ENCODE measurements around the gene SYNPO2. TPM values are rescaled to one million over a fixed set of nuclear protein-coding genes. Genes with fewer than 3 reads are reported as not detected.

The SYNPO2 gene
- total RNA-seq, 2 donors from 2014 or later, result 9.5 to 266 TPM

DNA sequence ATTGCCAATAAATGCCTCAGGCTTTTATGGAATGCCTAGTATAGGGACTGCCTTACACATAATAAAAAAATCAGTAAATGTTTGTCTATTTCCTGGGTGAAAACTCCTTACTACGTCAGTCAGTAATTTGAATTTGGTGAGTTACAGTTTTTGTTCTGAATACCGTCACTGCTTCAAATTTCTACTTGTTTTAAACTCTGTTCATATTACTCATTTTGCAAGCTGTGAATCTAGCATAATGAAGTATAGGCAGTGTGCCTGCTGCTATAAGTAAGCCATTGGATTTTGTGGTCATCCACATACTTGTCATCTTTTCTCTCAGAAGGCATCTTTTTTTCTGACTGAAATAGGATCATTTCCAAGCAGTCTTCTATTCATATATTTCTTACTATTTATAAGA, 43.1 kb downstream of the SYNPO2 start:
- Histone ChIP-seq H3K36me3 (no peaks in the 10 kb centered on the region), H3K9me3 (no peaks in the 10 kb centered on the region), H3K4me3 (no peak overlapping the region), H3K4me1 (no peaks in the 10 kb centered on the region), H3K27ac (no peak overlapping the region), H3K27me3 (no peaks in the 10 kb centered on the region), H3K9ac (ENCODE audit: low read depth in 2 of 2, low read length in 2 of 2) (no peak overlapping the region)
- intact Hi-C loops (cut with DNase I), result no loop called here
- TF ChIP-seq, protein P1, sequence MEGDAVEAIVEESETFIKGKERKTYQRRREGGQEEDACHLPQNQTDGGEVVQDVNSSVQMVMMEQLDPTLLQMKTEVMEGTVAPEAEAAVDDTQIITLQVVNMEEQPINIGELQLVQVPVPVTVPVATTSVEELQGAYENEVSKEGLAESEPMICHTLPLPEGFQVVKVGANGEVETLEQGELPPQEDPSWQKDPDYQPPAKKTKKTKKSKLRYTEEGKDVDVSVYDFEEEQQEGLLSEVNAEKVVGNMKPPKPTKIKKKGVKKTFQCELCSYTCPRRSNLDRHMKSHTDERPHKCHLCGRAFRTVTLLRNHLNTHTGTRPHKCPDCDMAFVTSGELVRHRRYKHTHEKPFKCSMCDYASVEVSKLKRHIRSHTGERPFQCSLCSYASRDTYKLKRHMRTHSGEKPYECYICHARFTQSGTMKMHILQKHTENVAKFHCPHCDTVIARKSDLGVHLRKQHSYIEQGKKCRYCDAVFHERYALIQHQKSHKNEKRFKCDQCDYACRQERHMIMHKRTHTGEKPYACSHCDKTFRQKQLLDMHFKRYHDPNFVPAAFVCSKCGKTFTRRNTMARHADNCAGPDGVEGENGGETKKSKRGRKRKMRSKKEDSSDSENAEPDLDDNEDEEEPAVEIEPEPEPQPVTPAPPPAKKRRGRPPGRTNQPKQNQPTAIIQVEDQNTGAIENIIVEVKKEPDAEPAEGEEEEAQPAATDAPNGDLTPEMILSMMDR (IDR thresholded peaks at IDR 0.05), result no peak
- DNase-seq, result no peak

DNA sequence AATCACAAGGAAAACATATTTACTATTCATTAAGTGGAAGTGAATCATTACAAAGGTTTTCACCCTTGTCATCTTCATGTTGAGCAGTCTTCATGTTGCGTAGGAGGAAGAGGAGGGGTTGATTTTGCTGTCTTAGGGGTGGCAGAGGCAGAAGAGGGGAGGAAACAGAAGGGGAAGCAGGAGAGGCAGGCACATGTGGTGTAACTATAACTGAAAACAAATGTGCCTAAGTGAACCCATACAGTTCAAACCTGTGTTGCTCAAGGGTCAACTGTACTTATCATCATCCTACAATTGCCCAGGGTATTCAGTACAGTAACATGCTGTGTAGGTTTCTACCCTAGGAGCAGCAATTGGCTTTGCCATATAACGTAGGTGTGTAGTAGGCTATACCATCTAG, 47.2 kb downstream of the SYNPO2 start:
- Histone ChIP-seq H3K27ac (no peak overlapping the region), H3K9me3 (no peaks in the 10 kb centered on the region), H3K4me3 (no peak overlapping the region), H3K9ac (ENCODE audit: low read depth in 2 of 2, low read length in 2 of 2) (no peak overlapping the region), H3K27me3 (no peaks in the 10 kb centered on the region), H3K4me1 (no peaks in the 10 kb centered on the region), H3K36me3 (no peaks in the 10 kb centered on the region)
- DNase-seq, result no peak
- intact Hi-C loops (cut with DNase I), result no loop called here
- TF ChIP-seq, protein P1 (IDR thresholded peaks at IDR 0.05), result no peak

DNA sequence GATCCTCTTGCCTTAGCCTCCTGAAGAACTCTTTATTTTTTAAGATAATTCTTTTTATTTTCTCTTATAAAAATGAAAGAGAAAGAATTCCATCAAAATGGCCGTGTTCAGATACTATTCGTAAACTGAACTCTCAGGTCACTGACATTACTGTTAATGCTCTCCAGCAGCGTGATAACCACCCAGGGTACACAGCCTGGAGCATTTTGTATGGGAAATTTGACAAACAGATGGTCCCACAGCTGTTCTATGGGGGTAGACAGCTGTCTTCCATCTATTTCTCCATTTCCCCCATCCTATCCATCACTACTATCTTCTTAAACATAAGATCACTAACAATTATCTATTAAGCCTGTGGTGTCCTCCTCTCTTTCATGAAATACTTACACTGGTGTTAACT, 47.8 kb downstream of the SYNPO2 start:
- Histone ChIP-seq H3K9ac (ENCODE audit: low read depth in 2 of 2, low read length in 2 of 2) (no peak overlapping the region), H3K4me3 (no peak overlapping the region), H3K27me3 (no peaks in the 10 kb centered on the region), H3K27ac (no peak overlapping the region), H3K4me1 (no peaks in the 10 kb centered on the region), H3K9me3 (no peaks in the 10 kb centered on the region), H3K36me3 (no peaks in the 10 kb centered on the region)
- intact Hi-C loops (cut with DNase I), result no loop called here
- TF ChIP-seq, protein P1 (IDR thresholded peaks at IDR 0.05), result no peak
- no peak for DNase-seq

GRCh38 chr4:118939169-118939783, 50.6 kb downstream of the SYNPO2 start:
- no peaks in the 10 kb centered on the region for H3K4me1 ChIP-seq
- H3K4me3 ChIP-seq, result no peak overlapping the region
- no peak overlapping the region for H3K27ac ChIP-seq
- DNase-seq, result no peak
- no peaks in the 10 kb centered on the region for H3K27me3 ChIP-seq
- TF ChIP-seq, protein P1 (IDR thresholded peaks at IDR 0.05), result no peak
- H3K9me3 ChIP-seq, result no peaks in the 10 kb centered on the region
- intact Hi-C loops (cut with DNase I), result no loop called here
- H3K36me3 ChIP-seq, result no peaks in the 10 kb centered on the region
- H3K9ac ChIP-seq (ENCODE audit: low read depth in 2 of 2, low read length in 2 of 2), result no peak overlapping the region

DNA sequence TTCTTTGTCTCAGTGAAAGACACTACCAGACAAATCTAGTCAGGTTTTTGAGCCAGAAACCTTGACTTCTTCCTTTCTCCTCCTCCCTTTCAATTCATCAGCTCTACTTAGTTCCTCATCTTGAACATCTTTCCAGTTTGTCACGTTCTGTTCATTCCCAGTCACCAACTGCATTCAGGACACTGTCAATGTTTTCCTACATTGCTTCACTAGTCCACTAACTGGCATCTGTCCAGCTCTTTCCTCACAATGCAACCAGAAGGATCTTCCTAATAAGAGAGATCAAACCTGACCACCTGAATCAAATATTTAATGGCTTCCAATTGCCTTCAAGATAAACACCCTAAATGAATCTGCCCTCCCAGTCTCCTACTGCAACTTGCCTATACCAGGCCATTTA, 52.5 kb downstream of the SYNPO2 start:
- Histone ChIP-seq H3K9ac (ENCODE audit: low read depth in 2 of 2, low read length in 2 of 2) (no peak overlapping the region), H3K36me3 (no peaks in the 10 kb centered on the region), H3K27ac (no peak overlapping the region), H3K4me1 (no peaks in the 10 kb centered on the region), H3K27me3 (no peaks in the 10 kb centered on the region), H3K9me3 (no peaks in the 10 kb centered on the region), H3K4me3 (no peak overlapping the region)
- TF ChIP-seq, protein P1 (IDR thresholded peaks at IDR 0.05), result no peak
- no peak for DNase-seq
- intact Hi-C loops (cut with DNase I), result no loop called here

All from colonic mucosa (tissue), 4 donors.